Upper lobe of right lung (tissue), 1 donor: ENCODE results near the gene RANBP10. TPM values are rescaled to one million over a fixed set of nuclear protein-coding genes. Genes with fewer than 3 reads are reported as not detected.
A peak's percentile ranks its signal among the peaks of the same experiment; 100 is the strongest.

Source experiments
- ATAC-seq: fragments of 200-7000 bp; cut with Tn5 transposase; one replicate; pipeline ENCODE4 v1.9.1; 2020; ENCODE audit warnings: mild to moderate bottlenecking, moderate library complexity
- DNase-seq: peaks from one replicate; pipeline ENCODE4 v3.0.0-alpha.2; 2020
- H3K27ac ChIP-seq: fragments of 200-600 bp; one replicate; pipeline ENCODE4 v1.8.0; 2022
- H3K27me3 ChIP-seq: fragments of 200-600 bp; one replicate; pipeline ENCODE4 v1.8.0; 2022; ENCODE audit warnings: mild to moderate bottlenecking
- H3K36me3 ChIP-seq: fragments of 200-600 bp; one replicate; pipeline ENCODE4 v1.8.0; 2022
- H3K4me1 ChIP-seq: fragments of 200-600 bp; one replicate; pipeline ENCODE4 v1.8.0; 2022
- H3K4me3 ChIP-seq: fragments of 200-600 bp; one replicate; pipeline ENCODE4 v1.8.0; 2022; ENCODE audit warnings: mild to moderate bottlenecking
- H3K9me3 ChIP-seq: fragments of 200-600 bp; one replicate; pipeline ENCODE4 v1.8.0; 2022
- intact Hi-C: fragments of 100-400 bp; cut with DNase I; formaldehyde crosslinking; loops from one replicate; pipeline ENCODE4 v1.11.0; 2022
- total RNA-seq: library from RNA; stranded (reverse); fragmentation: NEBNext Ultra II Directional; extraction: Animal tissue kit (Norgen Biotek cat#: 25700); gene quantifications from one replicate; pipeline ENCODE4 v1.2.1, GENCODE V29; 2021
- TF ChIP-seq, protein P1 (sequence below): fragments of 200-600 bp; IDR thresholded peaks from one replicate; pipeline ENCODE4 v1.8.0; 2022; ENCODE audit warnings: antibody characterized with exemption
- donor health status: DM: no; HTN: yes; CAD: no; lungs with severe emphysema.

The RANBP10 gene
- total RNA-seq, 1 donor from 2014 or later: 19.2 TPM

DNA sequence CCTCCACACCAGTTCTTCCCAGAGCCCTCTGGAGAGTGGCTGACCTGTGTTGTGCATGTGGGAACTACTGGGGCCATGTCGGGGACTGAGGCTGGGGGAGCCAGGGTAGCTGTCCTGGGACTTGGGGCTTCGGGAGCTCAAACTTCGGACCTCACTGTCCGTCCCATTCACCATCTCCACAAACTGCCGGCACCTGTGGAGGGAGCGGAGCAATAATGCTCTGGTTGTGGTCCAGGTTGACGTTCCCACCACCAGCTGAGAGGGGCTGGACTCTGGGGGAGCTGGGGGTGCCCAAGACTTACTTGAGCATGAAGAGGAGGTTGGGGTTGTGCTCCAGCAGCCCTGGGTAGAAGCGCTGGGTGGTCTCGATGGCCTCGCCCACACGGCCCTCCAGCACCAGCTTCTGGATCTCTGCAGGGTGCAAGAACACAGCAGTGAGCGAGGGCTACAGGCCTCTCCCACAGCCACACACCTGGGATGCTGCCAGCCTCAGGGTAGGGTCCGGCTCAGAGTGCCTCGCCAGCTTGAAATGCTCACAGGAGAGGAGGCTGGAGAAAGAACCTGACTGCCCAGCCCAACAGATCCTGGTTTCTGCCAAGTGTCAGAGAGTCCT is 76.6 kb downstream of the RANBP10 start:
- ATAC-seq: no peak
- TF ChIP-seq, protein P1, sequence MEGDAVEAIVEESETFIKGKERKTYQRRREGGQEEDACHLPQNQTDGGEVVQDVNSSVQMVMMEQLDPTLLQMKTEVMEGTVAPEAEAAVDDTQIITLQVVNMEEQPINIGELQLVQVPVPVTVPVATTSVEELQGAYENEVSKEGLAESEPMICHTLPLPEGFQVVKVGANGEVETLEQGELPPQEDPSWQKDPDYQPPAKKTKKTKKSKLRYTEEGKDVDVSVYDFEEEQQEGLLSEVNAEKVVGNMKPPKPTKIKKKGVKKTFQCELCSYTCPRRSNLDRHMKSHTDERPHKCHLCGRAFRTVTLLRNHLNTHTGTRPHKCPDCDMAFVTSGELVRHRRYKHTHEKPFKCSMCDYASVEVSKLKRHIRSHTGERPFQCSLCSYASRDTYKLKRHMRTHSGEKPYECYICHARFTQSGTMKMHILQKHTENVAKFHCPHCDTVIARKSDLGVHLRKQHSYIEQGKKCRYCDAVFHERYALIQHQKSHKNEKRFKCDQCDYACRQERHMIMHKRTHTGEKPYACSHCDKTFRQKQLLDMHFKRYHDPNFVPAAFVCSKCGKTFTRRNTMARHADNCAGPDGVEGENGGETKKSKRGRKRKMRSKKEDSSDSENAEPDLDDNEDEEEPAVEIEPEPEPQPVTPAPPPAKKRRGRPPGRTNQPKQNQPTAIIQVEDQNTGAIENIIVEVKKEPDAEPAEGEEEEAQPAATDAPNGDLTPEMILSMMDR: no peak
- Histone ChIP-seq H3K27ac (no peak overlapping the region), H3K4me3 (no peak overlapping the region), H3K9me3 (no peaks in the 10 kb centered on the region), H3K27me3 (no peaks in the 10 kb centered on the region), H3K4me1 (no peaks in the 10 kb centered on the region), H3K36me3 (peaks cover 65% of the 10 kb centered on the region)
- intact Hi-C loops: no loop called here
- DNase-seq: peak; percentile 48

DNA sequence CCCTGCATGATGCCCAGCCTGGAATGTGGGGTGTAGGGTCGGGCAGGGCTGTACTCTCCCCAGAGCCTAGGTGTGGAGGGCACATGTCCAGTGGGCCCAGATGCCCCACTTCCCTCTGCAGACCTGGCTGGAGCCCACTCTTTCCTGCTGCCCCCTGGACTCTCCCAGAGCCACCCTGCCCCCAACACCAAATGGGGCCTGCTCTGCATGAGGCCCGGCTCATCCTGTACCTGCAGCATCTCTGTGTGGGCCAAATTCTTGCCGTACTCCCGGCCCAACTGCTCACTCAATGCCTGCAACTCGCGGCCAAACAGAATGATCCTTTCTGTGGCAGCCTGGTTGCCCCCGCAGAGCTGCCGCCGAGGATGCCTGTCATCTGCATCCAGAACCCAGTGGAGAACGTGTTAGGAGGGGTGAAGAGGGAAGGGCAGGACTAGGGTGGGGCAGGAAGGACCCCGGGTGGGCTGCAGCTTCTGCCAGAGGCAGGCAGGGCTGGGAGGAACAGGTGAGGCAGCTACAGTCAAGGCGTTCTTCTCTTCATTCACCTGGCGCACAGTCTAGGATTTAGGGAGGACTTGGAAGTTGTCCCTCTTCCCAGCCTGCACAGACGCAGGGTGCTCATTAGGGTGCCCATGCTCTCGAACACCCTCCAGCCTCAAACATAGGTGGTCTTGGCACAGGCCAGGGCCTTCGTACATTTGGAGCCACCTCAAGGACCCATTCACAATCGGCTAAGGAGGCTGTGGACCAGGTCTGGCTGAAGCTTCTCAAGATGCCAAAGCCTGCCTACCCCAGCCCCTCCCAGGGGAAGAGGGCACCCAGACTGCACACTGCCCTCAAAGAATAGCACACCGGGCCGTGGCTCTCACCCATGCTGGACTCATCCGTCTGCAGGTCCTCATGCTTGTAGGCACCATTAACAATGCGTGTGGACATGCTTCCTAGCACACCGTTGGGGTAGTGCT is 78.6 kb downstream of the RANBP10 start:
- peak; percentile 43 for DNase-seq
- Histone ChIP-seq H3K4me3 (no peak overlapping the region), H3K4me1 (no peaks in the 10 kb centered on the region), H3K36me3 (peaks cover 63% of the 10 kb centered on the region), H3K9me3 (no peaks in the 10 kb centered on the region), H3K27ac (no peak overlapping the region), H3K27me3 (no peaks in the 10 kb centered on the region)
- intact Hi-C loops: no loop called here
- no peak for ATAC-seq
- TF ChIP-seq, protein P1: no peak

- no peaks in the 10 kb centered on the region for H3K9me3 ChIP-seq
- ATAC-seq: no peak
- intact Hi-C loops: no loop called here
- H3K36me3 ChIP-seq: peaks cover 58% of the 10 kb centered on the region
- H3K4me3 ChIP-seq: no peak overlapping the region
- H3K4me1 ChIP-seq: no peaks in the 10 kb centered on the region
- no peak overlapping the region for H3K27ac ChIP-seq
- TF ChIP-seq, protein P1: no peak
- no peaks in the 10 kb centered on the region for H3K27me3 ChIP-seq
- peak; percentile 59 for DNase-seq
These were observed 80.0 kb downstream of the RANBP10 start for GRCh38 chr16:67726106-67727034.

DNA sequence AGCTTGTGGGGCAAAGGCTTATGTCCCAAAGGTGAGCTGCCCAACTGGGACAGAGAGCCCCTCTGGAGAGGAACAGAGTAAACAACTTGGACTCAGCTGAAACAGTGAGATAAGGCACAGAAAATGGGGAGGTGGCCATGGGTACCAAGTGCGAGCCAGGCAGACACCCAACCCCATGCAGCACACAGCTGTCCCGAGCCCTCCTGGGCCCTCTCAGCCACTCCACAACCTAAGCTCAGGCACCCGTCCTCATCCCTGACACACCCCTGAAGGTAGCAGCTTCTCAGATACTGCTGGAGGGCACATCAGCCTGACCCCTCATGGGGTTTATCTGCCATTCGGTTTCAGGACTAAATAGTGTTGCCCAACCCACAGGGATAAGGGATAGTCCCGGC is 82.5 kb downstream of the RANBP10 start:
- Histone ChIP-seq H3K27me3 (no peaks in the 10 kb centered on the region), H3K4me1 (peaks cover 7% of the 10 kb centered on the region), H3K9me3 (no peaks in the 10 kb centered on the region), H3K4me3 (no peak overlapping the region), H3K27ac (no peak overlapping the region), H3K36me3 (peaks cover 34% of the 10 kb centered on the region)
- TF ChIP-seq, protein P1: no peak
- DNase-seq: peak; percentile 25
- intact Hi-C loops: no loop called here
- no peak for ATAC-seq

- Histone ChIP-seq H3K4me1 (peaks cover 10% of the 10 kb centered on the region), H3K36me3 (peaks cover 28% of the 10 kb centered on the region), H3K9me3 (no peaks in the 10 kb centered on the region), H3K4me3 (no peak overlapping the region), H3K27me3 (no peaks in the 10 kb centered on the region), H3K27ac (no peak overlapping the region)
- TF ChIP-seq, protein P1: no peak
- intact Hi-C loops: no loop called here
- peak; percentile 46 for DNase-seq
- ATAC-seq: no peak
These were observed 83.0 kb downstream of the RANBP10 start for GRCh38 chr16:67723151-67723910.
